K562 (cell line): Measurements from ENCODE around the gene RNF213. TPM values are rescaled to one million over a fixed set of nuclear protein-coding genes. Genes with fewer than 3 reads are reported as not detected.

Source experiments
- CC2D1A ChIP-seq: fragments of 450-650 bp; IDR thresholded peaks from 2 replicates; pipeline ENCODE4 v1.6.1; 2017; ENCODE audit warnings: mild to moderate bottlenecking
- CREM ChIP-seq: IDR thresholded peaks from 2 replicates; pipeline ENCODE4 v1.6.1; 2014; ENCODE audit warnings: antibody characterized with exemption, low read depth
- DDX20 ChIP-seq: fragments of 450-650 bp; IDR thresholded peaks from 2 replicates; pipeline ENCODE4 v1.6.1; 2016; ENCODE audit warnings: missing genetic modification characterization, low read depth, mild to moderate bottlenecking, missing compliant biosample characterization, moderate library complexity
- FOXK2 ChIP-seq, 2 experiments: fragments of 450-650 bp; IDR thresholded peaks in 1 of 2; conservative IDR thresholded peaks in 1 of 2; 2 replicates each; pipeline ENCODE4 v1.6.1; 2016; ENCODE audit warnings: low read depth in 2 of 2, mild to moderate bottlenecking in 1 of 2
- HDAC8 ChIP-seq: fragments of 450-650 bp; IDR thresholded peaks from 2 replicates; pipeline ENCODE4 v1.6.1; 2016; ENCODE audit warnings: mild to moderate bottlenecking, missing genetic modification characterization, moderate library complexity, missing compliant biosample characterization
- HNRNPUL1 ChIP-seq: fragments of 200-400 bp; formaldehyde crosslinking; IDR thresholded peaks from 2 replicates; pipeline ENCODE4 v1.6.1; 2017; ENCODE audit warnings: low read length
- LEF1 ChIP-seq: fragments of 450-650 bp; IDR thresholded peaks from 2 replicates; pipeline ENCODE4 v1.6.1; 2016; ENCODE audit warnings: mild to moderate bottlenecking
- NR2C1 ChIP-seq, 2 experiments: fragments of 450-650 bp; IDR thresholded peaks; 2 replicates each; pipeline ENCODE4 v1.6.1; 2017; ENCODE audit warnings: mild to moderate bottlenecking in 2 of 2, antibody characterized with exemption in 1 of 2, inconsistent platforms in 1 of 2, missing compliant biosample characterization in 1 of 2, missing genetic modification characterization in 1 of 2
- POLR2AphosphoS2 ChIP-seq: IDR thresholded peaks from 2 replicates; pipeline ENCODE4 v1.6.1; 2012; ENCODE audit warnings: low read length, improper control_type of control experiment
- RB1 ChIP-seq: fragments of 450-650 bp; IDR thresholded peaks from 2 replicates; pipeline ENCODE4 v1.6.1; 2017; ENCODE audit warnings: low read depth, mild to moderate bottlenecking
- SAFB ChIP-seq: fragments of 200-400 bp; formaldehyde crosslinking; IDR thresholded peaks from 2 replicates; pipeline ENCODE4 v1.6.1; 2017; ENCODE audit warnings: low read depth, low read length, borderline replicate concordance
- SMAD2 ChIP-seq: fragments of 150-350 bp; IDR thresholded peaks from 2 replicates; pipeline ENCODE4 v1.6.1; 2014; ENCODE audit warnings: low read depth, mild to moderate bottlenecking, low read length
- SUPT5H ChIP-seq: fragments of 450-650 bp; IDR thresholded peaks from 2 replicates; pipeline ENCODE4 v1.6.1; 2016
- ZFP30 ChIP-seq: fragments of 250-450 bp; sonication (Bioruptor Pico); IDR thresholded peaks from 2 replicates; pipeline ENCODE4 v1.8.0; 2022; ENCODE audit warnings: moderate library complexity, mild to moderate bottlenecking, inconsistent platforms, borderline replicate concordance
- ZNF347 ChIP-seq: fragments of 450-650 bp; formaldehyde crosslinking; IDR thresholded peaks from 2 replicates; pipeline ENCODE4 v1.4.0; 2020; ENCODE audit warnings: low read depth, mild to moderate bottlenecking, moderate library complexity
- polyA plus RNA-seq, 8 experiments: library from polyadenylated mRNA; depleted of rRNA in 4 of 8; stranded (reverse) in 5 of 8; unstranded in 3 of 8; fragments of >200 nt; fragmentation: Nextera tagmentation in 2 of 8; fragmentation: Illumina TruSeq in 1 of 8; extraction: Ambion mirVana in 2 of 8; extraction: Trizol in 1 of 8; gene quantifications; 2 replicates each; pipeline versions ENCODE4 v1.2.1 to v1.2.3, GENCODE V29; 2011 to 2014; ENCODE audit warnings: inconsistent platforms in 1 of 8, missing spikeins in 1 of 8
- total RNA-seq, 7 experiments: library from RNA; depleted of rRNA in 6 of 7; stranded (reverse); fragments of >200 nt in 6 of 7; fragmentation: Illumina TruSeq in 2 of 7; extraction: Trizol in 2 of 7; gene quantifications; 2 replicates each; pipeline versions ENCODE4 v1.2.1 to v1.2.3, GENCODE V29; 2011 to 2021; ENCODE audit warnings: low replicate concordance in 1 of 7
- TF ChIP-seq, protein P1 (sequence below): fragments of 200-800 bp; sonication (Bioruptor generic); IDR thresholded peaks from 2 replicates; pipeline ENCODE4 v1.6.1; 2017; ENCODE audit warnings: missing genetic modification characterization, missing compliant biosample characterization
- TF ChIP-seq, protein P2 (sequence below), 2 experiments: fragments of 450-650 bp; formaldehyde crosslinking in 1 of 2; IDR thresholded peaks; 2 replicates each; pipeline versions ENCODE4 v1.4.0 to v1.6.1; 2014 to 2020; ENCODE audit warnings: mild to moderate bottlenecking in 2 of 2, borderline replicate concordance in 1 of 2, low read depth in 1 of 2

The RNF213 gene
- total and polyA plus RNA-seq, 9 of the 15 experiments (the other 6 are each of a cell fraction or from before 2014, with no cell fraction given) = 5.3 to 33.6 (median 17.9) TPM

DNA sequence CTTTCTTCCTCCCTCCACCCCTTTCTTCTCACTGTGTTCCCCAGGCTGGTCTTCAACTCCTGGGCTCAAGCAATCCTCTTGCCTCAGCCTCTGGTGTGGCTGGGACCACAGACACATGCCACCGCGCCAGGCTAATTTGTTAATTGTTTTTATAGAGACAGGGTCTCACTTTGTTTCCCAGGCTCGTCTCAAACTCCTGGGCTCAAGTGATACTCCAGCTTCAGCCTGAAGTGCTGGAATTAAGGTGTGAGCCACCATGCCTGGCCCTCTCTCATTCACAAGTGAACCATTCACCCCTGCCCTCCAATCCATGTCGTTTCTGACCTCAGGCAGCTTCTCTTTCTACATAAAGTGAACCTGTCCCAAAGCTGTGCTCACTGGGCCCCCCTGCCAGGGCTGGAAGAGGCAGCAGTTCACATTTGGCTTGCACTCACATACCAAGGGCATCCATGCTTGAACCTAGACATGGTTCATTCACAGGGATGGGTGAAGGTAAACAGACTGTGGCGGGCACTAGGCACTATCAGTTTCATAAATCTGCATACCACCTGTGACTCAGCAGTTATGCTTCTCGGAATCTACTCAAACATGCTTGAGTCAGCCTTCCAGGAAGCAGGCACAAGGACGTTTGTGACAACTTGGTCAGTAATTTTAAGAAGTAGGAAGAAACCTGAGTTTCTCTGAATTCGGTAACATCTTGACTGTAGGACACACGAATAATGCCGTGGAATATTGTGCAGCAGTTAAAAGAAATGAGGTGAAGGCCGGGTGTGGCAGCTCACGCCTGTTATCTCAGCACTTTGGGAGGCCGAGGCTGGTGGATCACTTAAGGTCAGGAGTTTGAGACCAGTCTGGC, 6.0 kb upstream of the RNF213 start (continued):
- TF ChIP-seq ZFP30 (CRISPR knock-in tag) (no peak), CC2D1A (peak; percentile 80; the same call in 1 of the 2 replicates), SUPT5H (peak; percentile 58), HNRNPUL1 (no peak), RB1 (0 out of 2 replicates have a peak, but pooled peaks have one; percentile 7), FOXK2 (conservative IDR thresholded peaks at IDR 0.05 in 1 of 2, IDR thresholded peaks at IDR 0.05 in 1 of 2; ENCODE audit: low read depth in 2 of 2) (peak; percentile 78 to 85), SAFB (no peak), POLR2AphosphoS2 (no peak), HDAC8 (peak; percentile 89), LEF1 (peak; percentile 85), ZNF347 (no peak), SMAD2 (no peak), CREM (peak; percentile 55; the same call in 1 of the 2 replicates), NR2C1 (IDR thresholded peaks at IDR 0.05) (no peak), NR2C1 (tag; IDR thresholded peaks at IDR 0.05) (peak; percentile 87), DDX20 (peak; percentile 83)
- TF ChIP-seq, protein P1, sequence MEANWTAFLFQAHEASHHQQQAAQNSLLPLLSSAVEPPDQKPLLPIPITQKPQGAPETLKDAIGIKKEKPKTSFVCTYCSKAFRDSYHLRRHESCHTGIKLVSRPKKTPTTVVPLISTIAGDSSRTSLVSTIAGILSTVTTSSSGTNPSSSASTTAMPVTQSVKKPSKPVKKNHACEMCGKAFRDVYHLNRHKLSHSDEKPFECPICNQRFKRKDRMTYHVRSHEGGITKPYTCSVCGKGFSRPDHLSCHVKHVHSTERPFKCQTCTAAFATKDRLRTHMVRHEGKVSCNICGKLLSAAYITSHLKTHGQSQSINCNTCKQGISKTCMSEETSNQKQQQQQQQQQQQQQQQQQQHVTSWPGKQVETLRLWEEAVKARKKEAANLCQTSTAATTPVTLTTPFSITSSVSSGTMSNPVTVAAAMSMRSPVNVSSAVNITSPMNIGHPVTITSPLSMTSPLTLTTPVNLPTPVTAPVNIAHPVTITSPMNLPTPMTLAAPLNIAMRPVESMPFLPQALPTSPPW = peak; percentile 43; the same call in 1 of the 2 replicates
- TF ChIP-seq, protein P2, sequence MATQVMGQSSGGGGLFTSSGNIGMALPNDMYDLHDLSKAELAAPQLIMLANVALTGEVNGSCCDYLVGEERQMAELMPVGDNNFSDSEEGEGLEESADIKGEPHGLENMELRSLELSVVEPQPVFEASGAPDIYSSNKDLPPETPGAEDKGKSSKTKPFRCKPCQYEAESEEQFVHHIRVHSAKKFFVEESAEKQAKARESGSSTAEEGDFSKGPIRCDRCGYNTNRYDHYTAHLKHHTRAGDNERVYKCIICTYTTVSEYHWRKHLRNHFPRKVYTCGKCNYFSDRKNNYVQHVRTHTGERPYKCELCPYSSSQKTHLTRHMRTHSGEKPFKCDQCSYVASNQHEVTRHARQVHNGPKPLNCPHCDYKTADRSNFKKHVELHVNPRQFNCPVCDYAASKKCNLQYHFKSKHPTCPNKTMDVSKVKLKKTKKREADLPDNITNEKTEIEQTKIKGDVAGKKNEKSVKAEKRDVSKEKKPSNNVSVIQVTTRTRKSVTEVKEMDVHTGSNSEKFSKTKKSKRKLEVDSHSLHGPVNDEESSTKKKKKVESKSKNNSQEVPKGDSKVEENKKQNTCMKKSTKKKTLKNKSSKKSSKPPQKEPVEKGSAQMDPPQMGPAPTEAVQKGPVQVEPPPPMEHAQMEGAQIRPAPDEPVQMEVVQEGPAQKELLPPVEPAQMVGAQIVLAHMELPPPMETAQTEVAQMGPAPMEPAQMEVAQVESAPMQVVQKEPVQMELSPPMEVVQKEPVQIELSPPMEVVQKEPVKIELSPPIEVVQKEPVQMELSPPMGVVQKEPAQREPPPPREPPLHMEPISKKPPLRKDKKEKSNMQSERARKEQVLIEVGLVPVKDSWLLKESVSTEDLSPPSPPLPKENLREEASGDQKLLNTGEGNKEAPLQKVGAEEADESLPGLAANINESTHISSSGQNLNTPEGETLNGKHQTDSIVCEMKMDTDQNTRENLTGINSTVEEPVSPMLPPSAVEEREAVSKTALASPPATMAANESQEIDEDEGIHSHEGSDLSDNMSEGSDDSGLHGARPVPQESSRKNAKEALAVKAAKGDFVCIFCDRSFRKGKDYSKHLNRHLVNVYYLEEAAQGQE (IDR thresholded peaks at IDR 0.05; ENCODE audit: borderline replicate concordance) = peak; percentile 14; the same call in 1 of the 2 replicates
- TF ChIP-seq, protein P2 (CRISPR knock-in tag; IDR thresholded peaks at IDR 0.05; ENCODE audit: low read depth) = 0 out of 2 replicates have a peak, but pooled peaks have one; percentile 26
